ENCODE measurements around the gene ERLIN1.
"Not testable (repeated sequence)": the region's sequence is repeated elsewhere in the genome, so short reads cannot be mapped to it uniquely, and the experiment has no call there.

ERLIN1 gene

GRCh38 chr10:100130831-100131230 is 55.0 kb downstream of the ERLIN1 start:
- no peak for TF ChIP-seq CTCF (IDR thresholded peaks at IDR 0.05; ENCODE audit: control insufficient read depth, extremely low read depth, insufficient read depth)
- H3K4me3 ChIP-seq (ENCODE audit: low read depth, low read length): no peak overlapping the region
- no peak for DNase-seq (ENCODE audit: low read depth)

- H3K4me3 ChIP-seq (ENCODE audit: low read depth, low read length): no peak overlapping the region
- TF ChIP-seq CTCF (IDR thresholded peaks at IDR 0.05; ENCODE audit: control insufficient read depth, extremely low read depth, insufficient read depth): no peak
- no peak for DNase-seq (ENCODE audit: low read depth)
Observed at GRCh38 chr10:100129424-100129823, 56.4 kb downstream of the ERLIN1 start.

- no peak for DNase-seq (ENCODE audit: low read depth)
- H3K4me3 ChIP-seq (ENCODE audit: low read depth, low read length): no peak overlapping the region
- TF ChIP-seq CTCF (IDR thresholded peaks at IDR 0.05; ENCODE audit: control insufficient read depth, extremely low read depth, insufficient read depth): no peak
Observed at GRCh38 chr10:100128951-100129350, 56.9 kb downstream of the ERLIN1 start.

GRCh38 chr10:100125335-100125734 is 60.5 kb downstream of the ERLIN1 start:
- H3K4me3 ChIP-seq (ENCODE audit: low read depth, low read length); DNase-seq (ENCODE audit: low read depth): not testable (repeated sequence)

- no peak overlapping the region for H3K4me3 ChIP-seq (ENCODE audit: low read depth, low read length)
- DNase-seq (ENCODE audit: low read depth): no peak
- TF ChIP-seq CTCF (IDR thresholded peaks at IDR 0.05; ENCODE audit: control insufficient read depth, extremely low read depth, insufficient read depth): no peak
Observed at GRCh38 chr10:100124097-100124496, 61.7 kb downstream of the ERLIN1 start.

- no peak for TF ChIP-seq CTCF (IDR thresholded peaks at IDR 0.05; ENCODE audit: control insufficient read depth, extremely low read depth, insufficient read depth)
- no peak overlapping the region for H3K4me3 ChIP-seq (ENCODE audit: low read depth, low read length)
- DNase-seq (ENCODE audit: low read depth): no peak
Observed at GRCh38 chr10:100122780-100123179, 63.0 kb downstream of the ERLIN1 start.

GRCh38 chr10:100120550-100120949 is 65.3 kb downstream of the ERLIN1 start:
- no peak overlapping the region for H3K4me3 ChIP-seq (ENCODE audit: low read depth, low read length)
- DNase-seq (ENCODE audit: low read depth): no peak
- TF ChIP-seq CTCF (IDR thresholded peaks at IDR 0.05; ENCODE audit: control insufficient read depth, extremely low read depth, insufficient read depth): no peak
